Left lobe of liver (tissue), 2 donors: ENCODE results near the gene RRP9. TPM values are rescaled to one million over a fixed set of nuclear protein-coding genes. Genes with fewer than 3 reads are reported as not detected.

Experiments
- ATAC-seq: fragments of 200-7000 bp; cut with Tn5 transposase; one replicate; pipeline ENCODE4 v1.9.1; 2020; ENCODE audit warnings: mild to moderate bottlenecking, moderate library complexity
- DNase-seq: peaks from one replicate; pipeline ENCODE4 v3.0.0-alpha.2; 2020; ENCODE audit warnings: low spot score
- total RNA-seq: library from RNA; stranded (reverse); gene quantifications from one replicate; pipeline ENCODE4 v1.2.1, GENCODE V29; 2021
- donor health status: DM: no; HTN: no; CAD: no; lungs with moderate emphysema.
- donor health status: DM: no; HTN: yes; CAD: no.

The RRP9 gene
- total RNA-seq, 1 donor from 2014 or later, result 7.6 TPM

- ATAC-seq (peak; percentile 56), DNase-seq (peak; percentile 90)
These were observed 32.7 kb upstream of the RRP9 start for GRCh38 chr3:51974277-51974962.

GRCh38 chr3:51971350-51971749, 29.6 kb upstream of the RRP9 start:
- DNase-seq (no peak), ATAC-seq (no peak)

- ATAC-seq (peak; percentile 34), DNase-seq (peak; percentile 89)
These were observed 29.0 kb upstream of the RRP9 start for GRCh38 chr3:51970606-51971300.

- no peak for DNase-seq
These were observed 28.1 kb upstream of the RRP9 start for GRCh38 chr3:51969841-51970240.

GRCh38 chr3:51968883-51969678, 27.4 kb upstream of the RRP9 start:
- ATAC-seq (no peak), DNase-seq (no peak)

More at GRCh38 chr3:51969841-51970240, 28.1 kb upstream of the RRP9 start:
- no peak for ATAC-seq

GRCh38 chr3:51968170-51968775, 26.6 kb upstream of the RRP9 start:
- ATAC-seq (peak; percentile 33), DNase-seq (no peak)

- DNase-seq, result peak; percentile 66
- peak; percentile 70 for ATAC-seq
These were observed 25.9 kb upstream of the RRP9 start, which contains the start of gene PCBP4 for GRCh38 chr3:51967384-51968169. Gene PCBP4 (minus strand): TSS chr3:51967454. CDS start chr3:51961240, 6,214 bp downstream.

- DNase-seq (no peak), ATAC-seq (no peak)
These were observed 25.2 kb upstream of the RRP9 start for GRCh38 chr3:51966922-51967383.

GRCh38 chr3:51966486-51966885, 24.8 kb upstream of the RRP9 start:
- no peak for ATAC-seq
- no peak for DNase-seq

GRCh38 chr3:51966016-51966415, 24.3 kb upstream of the RRP9 start:
- no peak for ATAC-seq
- no peak for DNase-seq

GRCh38 chr3:51964521-51964920, 22.8 kb upstream of the RRP9 start:
- ATAC-seq, result no peak
- no peak for DNase-seq

- DNase-seq (no peak), ATAC-seq (no peak)
These were observed 22.3 kb upstream of the RRP9 start for GRCh38 chr3:51963951-51964451.

- ATAC-seq (no peak), DNase-seq (no peak)
These were observed 21.3 kb upstream of the RRP9 start for GRCh38 chr3:51962854-51963530.

GRCh38 chr3:51961602-51962569, 20.2 kb upstream of the RRP9 start:
- DNase-seq, result no peak
- ATAC-seq, result no peak

GRCh38 chr3:51961011-51961410, 19.3 kb upstream of the RRP9 start:
- ATAC-seq, result no peak
- no peak for DNase-seq

GRCh38 chr3:51960386-51960785, 18.7 kb upstream of the RRP9 start:
- DNase-seq (no peak), ATAC-seq (no peak)

GRCh38 chr3:51959651-51960050, 17.9 kb upstream of the RRP9 start:
- DNase-seq (no peak), ATAC-seq (no peak)
